ENCODE results near the gene SYNE1. TPM values are rescaled to one million over a fixed set of nuclear protein-coding genes. Genes with fewer than 3 reads are reported as not detected.

Gene SYNE1
- polyA plus RNA-seq, 1 donor from 2014 or later = 38.5 TPM

GRCh38 chr6:152166497-152166896, 470.7 kb downstream of the SYNE1 start:
- Histone ChIP-seq H3K9me2 (ENCODE audit: insufficient read depth, low read length) (no peaks in the 10 kb centered on the region), H2AFZ (ENCODE audit: low read depth, low read length) (no peak overlapping the region), H3K9ac (ENCODE audit: low read length) (no peak overlapping the region), H3K4me3 (ENCODE audit: low read length) (no peak overlapping the region), H3K27me3 (ENCODE audit: insufficient read depth, low read depth, low read length) (no peaks in the 10 kb centered on the region), H3K9me3 (ENCODE audit: low read length) (no peaks in the 10 kb centered on the region), H3K4me2 (ENCODE audit: low read length) (no peak overlapping the region), H3K36me3 (ENCODE audit: insufficient read depth, low read length) (no peaks in the 10 kb centered on the region), H4K20me1 (ENCODE audit: insufficient read depth) (no peaks in the 10 kb centered on the region), H3K27ac (ENCODE audit: low read length) (no peak overlapping the region), H3F3A (ENCODE audit: insufficient read depth, low read length, poor library complexity, severe bottlenecking) (no peaks in the 10 kb centered on the region), H3K79me2 (replicated peaks; ENCODE audit: insufficient read depth, low read length) (no peaks in the 10 kb centered on the region)
- no peak for TF ChIP-seq MXI1 (conservative IDR thresholded peaks at IDR 0.05; ENCODE audit: poor library complexity, severe bottlenecking)
- TF ChIP-seq EZH2 (IDR thresholded peaks at IDR 0.05; ENCODE audit: borderline replicate concordance, insufficient read depth, low read length, poor library complexity, severe bottlenecking) = no peak
- TF ChIP-seq POLR2AphosphoS5 (IDR thresholded peaks at IDR 0.05) = no peak
- TF ChIP-seq EP300 (conservative IDR thresholded peaks at IDR 0.05; ENCODE audit: poor library complexity, severe bottlenecking) = no peak
- TF ChIP-seq REST (IDR thresholded peaks at IDR 0.05; ENCODE audit: borderline replicate concordance) = no peak
- no peak for TF ChIP-seq SMC3 (conservative IDR thresholded peaks at IDR 0.05; ENCODE audit: poor library complexity)
- TF ChIP-seq CTCF (IDR thresholded peaks at IDR 0.05; ENCODE audit: poor library complexity, severe bottlenecking) = no peak
- no peak for TF ChIP-seq RAD21 (conservative IDR thresholded peaks at IDR 0.05)
- TF ChIP-seq TAF1 (IDR thresholded peaks at IDR 0.05; ENCODE audit: low read depth) = no peak

- H3K79me2 ChIP-seq (replicated peaks; ENCODE audit: insufficient read depth, low read length) = no peaks in the 10 kb centered on the region
- TF ChIP-seq SMC3 (conservative IDR thresholded peaks at IDR 0.05; ENCODE audit: poor library complexity) (no peak), POLR2AphosphoS5 (IDR thresholded peaks at IDR 0.05) (no peak), RAD21 (conservative IDR thresholded peaks at IDR 0.05) (no peak), CTCF (IDR thresholded peaks at IDR 0.05; ENCODE audit: poor library complexity, severe bottlenecking) (no peak), EZH2 (IDR thresholded peaks at IDR 0.05; ENCODE audit: borderline replicate concordance, insufficient read depth, low read length, poor library complexity, severe bottlenecking) (no peak), REST (IDR thresholded peaks at IDR 0.05; ENCODE audit: borderline replicate concordance) (no peak)
- H3F3A ChIP-seq (ENCODE audit: insufficient read depth, low read length, poor library complexity, severe bottlenecking) = no peaks in the 10 kb centered on the region
- no peaks in the 10 kb centered on the region for H3K27me3 ChIP-seq (ENCODE audit: insufficient read depth, low read depth, low read length)
- H3K9me3 ChIP-seq (ENCODE audit: low read length) = no peaks in the 10 kb centered on the region
- H3K9ac ChIP-seq (ENCODE audit: low read length) = no peak overlapping the region
- H3K27ac ChIP-seq (ENCODE audit: low read length) = no peak overlapping the region
- H3K9me2 ChIP-seq (ENCODE audit: insufficient read depth, low read length) = no peaks in the 10 kb centered on the region
- H3K4me3 ChIP-seq (ENCODE audit: low read length) = no peak overlapping the region
- H2AFZ ChIP-seq (ENCODE audit: low read depth, low read length) = no peak overlapping the region
- H4K20me1 ChIP-seq (ENCODE audit: insufficient read depth) = no peaks in the 10 kb centered on the region
- no peak overlapping the region for H3K4me2 ChIP-seq (ENCODE audit: low read length)
- no peaks in the 10 kb centered on the region for H3K36me3 ChIP-seq (ENCODE audit: insufficient read depth, low read length)
Measured at GRCh38 chr6:152164957-152165356, 472.2 kb downstream of the SYNE1 start.
